Epithelial cell of prostate (primary cell): Measurements from ENCODE around the gene AKNA.

Experiments
- DNase-seq: peaks from one replicate; pipeline ENCODE4 v3.0.0-alpha.2; 2011; ENCODE audit warnings: low read depth, low spot score
- H3K27ac ChIP-seq: fragments of 450-650 bp; 2 replicates; pipeline ENCODE4 v1.5.1; 2017; ENCODE audit warnings: mild to moderate bottlenecking

The AKNA gene

DNA sequence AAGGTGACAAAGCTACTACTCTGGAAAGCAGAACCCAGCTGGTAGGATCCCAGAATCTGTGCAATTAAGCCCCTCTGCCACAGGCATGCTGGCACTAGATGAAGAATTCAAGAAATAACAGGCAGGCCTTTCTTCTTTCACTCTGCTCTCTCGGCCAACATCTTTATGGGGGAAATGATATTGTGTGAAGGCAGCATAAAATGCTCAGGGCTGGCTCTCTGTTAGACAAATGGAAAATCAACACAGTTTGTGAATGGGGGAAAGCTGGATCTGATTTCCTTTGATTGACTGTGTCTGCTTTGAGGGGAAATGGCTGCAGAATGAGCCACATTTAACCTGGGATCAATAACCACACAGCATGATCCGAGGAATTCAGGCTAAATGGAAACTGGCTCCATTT, 29.1 kb upstream of the AKNA start:
- DNase-seq: no peak
- H3K27ac ChIP-seq: no peak overlapping the region

DNA sequence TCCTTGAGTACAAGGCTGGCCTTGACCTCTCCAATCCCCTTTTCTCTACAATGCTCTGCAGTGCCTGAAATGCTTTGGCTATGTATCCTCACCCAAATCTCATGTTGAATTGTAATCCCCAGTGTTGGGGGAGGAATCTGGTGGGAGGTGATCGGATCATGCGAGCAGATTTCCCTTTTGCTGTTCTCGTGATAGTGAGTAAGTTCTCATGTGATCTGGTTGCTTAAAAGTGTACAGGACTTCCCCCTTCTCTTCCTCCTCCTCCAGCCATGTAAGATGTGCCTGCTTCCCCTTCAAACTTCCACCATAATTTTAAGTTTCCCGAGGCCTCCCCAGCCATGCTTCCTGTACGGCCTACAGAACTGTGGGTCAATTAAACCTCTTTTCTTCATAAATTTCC, 28.5 kb upstream of the AKNA start:
- no peak for DNase-seq
- no peak overlapping the region for H3K27ac ChIP-seq

DNA sequence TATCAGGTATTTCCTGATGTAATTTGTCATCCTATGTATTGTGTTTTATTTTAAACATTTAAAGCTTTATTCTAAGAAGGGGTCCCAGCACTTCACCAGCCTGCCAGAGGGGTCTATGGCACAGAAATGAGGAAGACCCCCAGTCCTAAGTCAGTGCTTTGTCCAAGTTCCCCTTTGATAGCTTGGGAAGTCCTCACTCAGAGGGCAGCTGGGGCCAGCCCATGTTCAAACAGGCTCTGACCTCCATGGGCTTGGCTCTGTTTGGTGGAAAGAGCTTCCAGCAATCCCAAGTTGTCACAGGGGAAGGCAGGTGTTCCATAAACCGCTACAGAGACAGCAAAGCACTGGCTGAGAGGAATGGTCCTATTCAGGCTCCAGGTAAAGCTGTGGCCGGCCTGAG, 26.6 kb upstream of the AKNA start:
- H3K27ac ChIP-seq: no peak overlapping the region
- no peak for DNase-seq

DNA sequence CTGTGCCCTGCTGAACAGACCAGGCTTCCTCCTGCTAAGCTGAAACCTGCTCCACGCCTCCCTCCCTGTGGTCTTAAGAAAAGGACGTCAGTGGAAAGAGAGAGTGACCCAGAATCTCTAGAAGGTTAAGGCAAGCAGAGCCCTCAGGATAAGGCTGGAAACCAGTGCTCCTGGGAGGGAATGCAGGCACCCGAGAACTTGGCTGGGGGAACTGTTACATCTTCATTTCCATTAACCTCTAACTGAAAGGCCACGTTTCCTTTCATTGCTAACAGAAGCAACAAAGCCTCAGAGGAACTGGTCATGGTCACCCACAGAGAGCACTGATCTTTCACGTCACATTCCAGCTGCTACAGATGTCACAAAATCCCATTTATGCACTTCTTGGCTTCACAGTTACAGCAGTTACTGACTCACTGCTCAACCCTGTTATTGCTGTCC, 26.1 kb upstream of the AKNA start:
- DNase-seq: no peak
- no peak overlapping the region for H3K27ac ChIP-seq

DNA sequence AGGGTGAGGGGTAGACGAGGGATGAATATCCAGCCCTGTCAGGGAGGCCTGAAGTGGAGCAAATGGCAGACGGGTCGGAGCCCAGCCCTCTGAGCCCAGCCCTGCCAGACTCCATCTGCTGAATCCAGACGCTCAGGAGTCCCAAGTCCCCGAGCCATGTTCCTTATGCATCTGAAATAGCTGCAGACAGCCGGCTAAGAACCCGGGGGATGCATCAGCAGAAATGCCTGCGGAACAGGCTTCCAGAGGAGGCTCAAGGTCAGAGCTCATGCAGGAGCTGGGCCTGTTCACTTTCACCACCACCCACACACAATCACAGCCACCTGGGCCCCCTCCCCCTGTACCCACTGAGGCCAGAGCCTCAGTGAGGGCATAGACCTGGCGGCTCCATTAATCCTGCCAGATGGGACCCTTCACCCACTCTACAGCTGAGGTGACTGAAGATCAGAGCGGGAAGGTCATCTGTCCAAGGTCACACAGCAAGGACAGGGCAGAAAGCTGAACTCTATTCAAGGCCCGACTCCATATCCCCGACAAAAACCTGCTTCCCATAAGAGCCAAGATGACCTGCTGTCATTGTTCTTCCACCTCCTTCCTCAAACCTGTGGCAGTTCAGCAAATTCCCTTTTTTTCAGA, 24.4 kb upstream of the AKNA start:
- no peak for DNase-seq
- H3K27ac ChIP-seq: no peak overlapping the region

DNA sequence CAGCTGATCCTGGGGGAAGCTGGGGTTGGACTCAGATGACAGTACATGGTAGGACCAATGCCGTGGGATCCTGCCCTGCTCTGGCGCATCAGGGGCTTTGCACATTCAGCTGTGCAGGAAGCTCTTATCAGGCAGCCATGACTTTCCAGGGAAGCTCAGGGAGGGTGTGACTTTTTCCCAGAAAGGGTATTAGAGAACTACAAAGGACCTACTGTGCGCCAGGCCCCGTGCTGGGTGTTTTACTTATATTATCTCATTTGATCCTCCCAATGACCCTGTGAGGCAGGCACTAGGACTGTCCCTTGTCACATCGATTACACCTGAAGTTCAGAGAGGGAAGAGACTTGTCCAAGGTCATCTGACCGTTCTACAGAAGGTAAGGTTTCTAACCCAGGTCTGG, 23.7 kb upstream of the AKNA start:
- peak overlapping the region; percentile 22 for H3K27ac ChIP-seq
- no peak for DNase-seq

DNA sequence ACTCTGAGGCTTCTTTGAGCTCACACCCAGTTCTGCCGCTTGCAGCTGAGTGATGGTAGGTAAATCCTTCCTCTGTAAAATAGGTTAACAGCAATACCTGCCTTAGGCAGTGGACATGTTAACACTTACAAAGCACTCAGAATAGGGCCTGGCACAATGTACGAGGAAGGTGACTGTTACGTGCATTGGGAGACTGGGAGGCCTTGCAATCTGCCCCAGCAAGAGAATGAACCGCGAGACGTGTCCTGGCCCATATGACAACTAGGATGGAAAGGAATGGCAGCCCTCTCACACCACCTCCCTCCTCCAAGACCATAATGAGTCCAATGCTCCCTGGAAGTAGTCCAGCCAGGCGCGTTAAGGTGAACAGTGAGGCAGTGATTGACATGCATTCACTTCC, 23.1 kb upstream of the AKNA start:
- DNase-seq: peak; percentile 80
- peak overlapping the region; percentile 22 for H3K27ac ChIP-seq

DNA sequence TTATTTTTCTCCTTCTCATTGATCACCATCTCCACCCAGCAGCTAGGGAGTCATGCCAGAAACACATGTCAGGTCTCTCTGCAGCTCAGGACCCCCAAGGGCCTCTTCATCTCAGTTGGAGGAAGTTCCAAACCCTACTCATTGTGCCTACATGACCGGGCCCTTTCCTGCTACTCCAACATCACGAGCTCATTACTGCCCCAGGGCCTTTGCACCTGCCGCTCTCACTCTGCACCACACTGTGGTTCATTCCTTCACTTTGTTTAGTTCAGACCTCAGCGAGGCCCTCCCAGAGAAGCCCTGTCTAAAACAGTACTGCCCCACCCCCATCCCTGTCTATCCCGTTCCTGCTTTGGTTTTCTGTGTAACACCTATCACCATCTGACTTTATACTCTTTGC, 22.1 kb upstream of the AKNA start:
- no peak for DNase-seq
- H3K27ac ChIP-seq: no peak overlapping the region

DNA sequence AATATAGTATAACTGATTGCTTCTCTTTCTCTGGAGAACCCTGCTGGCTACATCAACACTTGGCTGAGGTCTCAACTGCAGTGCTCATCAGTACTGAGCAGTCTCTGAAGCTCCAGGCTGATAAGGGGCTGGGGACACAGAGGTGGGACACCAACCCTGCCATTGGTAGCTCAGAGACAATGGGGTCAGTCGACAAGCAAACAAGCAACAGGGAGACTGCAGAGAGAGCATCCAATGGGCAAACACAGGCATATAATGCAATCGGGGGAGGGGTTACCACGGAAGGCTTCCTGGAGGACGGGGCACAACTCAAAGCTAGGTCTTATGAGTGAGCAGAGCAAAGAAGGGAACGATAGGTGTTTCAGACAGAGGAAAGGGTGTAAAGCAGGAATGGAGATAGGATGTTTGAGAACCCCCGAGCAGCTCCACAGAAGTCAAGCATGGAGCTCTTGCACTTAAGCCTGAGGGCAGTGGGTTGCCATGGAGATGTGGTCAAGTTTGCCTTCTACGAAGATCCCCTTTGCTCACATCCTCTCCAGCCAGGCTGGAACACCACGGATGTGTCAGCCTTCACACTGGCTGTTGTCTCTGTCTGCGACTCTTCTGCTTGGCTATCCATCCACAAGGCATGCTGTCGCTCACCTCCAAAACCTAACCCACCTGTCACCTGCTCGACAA, 21.5 kb upstream of the AKNA start:
- H3K27ac ChIP-seq: no peak overlapping the region
- no peak for DNase-seq

DNA sequence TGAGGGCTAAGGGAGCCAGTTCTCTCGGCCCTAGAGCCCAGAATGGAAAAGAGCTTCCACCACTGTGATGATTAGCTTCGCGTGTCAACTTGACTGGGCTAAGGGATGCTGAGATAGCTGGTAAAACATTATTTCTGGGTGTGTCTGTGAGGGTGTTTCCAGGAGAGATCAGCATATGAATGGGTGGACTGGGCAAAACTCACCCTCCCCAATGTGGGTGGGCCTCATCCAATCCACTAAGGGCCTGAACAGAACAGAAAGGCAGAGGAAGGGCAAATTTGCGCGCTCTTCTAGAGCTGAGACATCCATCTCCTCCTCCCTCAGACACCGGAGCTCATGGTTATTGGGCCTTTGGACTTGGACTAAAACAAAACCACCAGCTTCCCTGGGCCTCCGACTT, 20.9 kb upstream of the AKNA start:
- H3K27ac ChIP-seq: no peak overlapping the region
- DNase-seq: no peak

DNA sequence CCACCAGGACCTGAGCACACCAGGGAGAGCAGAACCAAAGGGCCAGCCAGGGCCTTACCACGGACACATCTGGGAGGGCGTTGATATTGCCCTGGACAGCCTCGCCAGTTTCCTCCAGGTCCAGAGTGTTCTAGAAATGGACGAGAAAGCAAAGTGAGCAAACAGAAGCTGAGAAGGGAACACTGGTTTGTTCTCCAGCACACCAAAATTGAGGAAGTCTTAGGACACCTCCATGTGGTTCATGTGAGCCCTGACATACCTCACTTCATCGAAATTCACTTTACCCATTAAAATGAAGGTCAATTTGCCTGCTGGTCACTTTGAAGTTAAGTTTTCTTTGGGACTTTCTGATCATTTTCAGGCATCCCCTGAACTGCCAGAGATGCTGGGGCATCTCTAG, 20.1 kb upstream of the AKNA start:
- no peak for DNase-seq
- H3K27ac ChIP-seq: no peak overlapping the region

DNA sequence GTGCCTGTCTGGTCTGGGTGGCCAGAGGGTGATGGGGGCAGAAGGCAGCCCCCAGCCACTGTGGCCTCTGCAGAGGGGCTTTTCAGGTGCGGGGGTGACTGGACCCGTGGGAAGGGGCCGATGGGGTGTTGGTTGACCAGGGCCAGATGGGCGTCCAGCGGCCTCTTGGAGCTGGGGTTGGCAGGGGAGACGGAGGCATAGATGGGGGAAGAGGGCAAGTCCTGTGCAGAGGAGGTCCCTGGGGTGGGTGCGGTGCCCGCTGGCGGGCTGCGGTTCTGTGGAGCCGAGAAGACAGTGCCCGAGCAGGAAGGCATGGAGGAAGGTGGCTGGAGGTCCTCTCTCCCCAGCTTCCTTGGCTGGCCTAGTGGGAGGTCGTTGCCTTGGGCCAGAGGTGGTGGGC, 18.7 kb upstream of the AKNA start:
- no peak for DNase-seq
- no peak overlapping the region for H3K27ac ChIP-seq

DNA sequence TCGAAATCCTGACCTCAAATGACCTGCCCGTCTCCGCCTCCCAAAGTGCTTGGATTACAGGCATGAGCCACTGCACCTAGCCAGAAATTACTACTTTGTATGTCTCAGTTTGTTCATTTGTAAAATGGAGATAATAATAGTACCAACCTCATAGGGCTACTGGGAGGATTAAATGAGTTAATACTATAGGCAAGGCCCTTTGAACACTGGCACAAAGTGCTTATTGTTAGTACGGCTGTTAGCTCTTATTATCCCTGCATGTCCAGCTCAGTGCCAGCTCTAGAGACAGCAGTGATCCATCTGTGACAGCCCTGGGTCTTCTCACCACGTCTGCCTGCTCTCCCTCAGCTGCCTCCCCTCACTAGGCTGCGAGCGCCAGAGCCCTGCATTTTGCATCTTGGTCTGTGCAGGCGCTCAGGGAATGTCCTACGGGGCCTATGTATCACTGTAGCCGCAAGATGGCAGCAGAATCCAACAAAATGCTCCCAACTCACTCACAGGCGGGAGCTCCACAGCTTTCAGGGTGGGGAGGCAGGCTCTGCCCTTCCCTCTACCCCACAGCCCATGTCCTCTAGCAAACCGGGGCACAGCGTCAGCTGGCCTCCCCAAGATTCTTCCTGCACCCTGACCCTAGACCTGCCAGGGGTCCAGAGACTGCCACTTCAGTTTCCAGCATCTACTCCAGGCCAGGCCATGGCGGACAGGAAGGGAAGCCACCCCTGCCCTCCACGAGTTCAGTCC, 17.7 kb upstream of the AKNA start:
- H3K27ac ChIP-seq: no peak overlapping the region

DNA sequence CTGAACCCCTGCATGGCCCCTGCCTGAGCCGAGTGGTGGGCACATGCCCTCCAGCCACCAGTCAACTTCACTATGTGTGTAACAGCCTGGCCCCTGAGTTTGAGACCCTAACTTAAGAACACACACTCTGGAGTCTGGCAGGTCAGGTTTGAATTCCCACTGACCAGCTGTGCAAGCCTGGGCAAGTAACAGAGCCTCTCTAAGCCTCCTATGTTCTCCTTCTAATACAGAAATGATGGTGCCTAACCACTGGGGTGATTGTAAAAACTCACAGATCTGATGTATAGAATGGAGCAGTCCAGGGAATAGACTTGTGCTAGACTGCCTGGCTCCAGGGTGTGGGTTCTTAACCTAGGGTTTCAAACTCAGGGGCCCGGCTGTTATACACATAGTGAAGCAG, 16.7 kb upstream of the AKNA start:
- no peak for DNase-seq
- H3K27ac ChIP-seq: peak overlapping the region; percentile 40

More for the DNA sequence above, 17.7 kb upstream of the AKNA start:
- no peak for DNase-seq

DNA sequence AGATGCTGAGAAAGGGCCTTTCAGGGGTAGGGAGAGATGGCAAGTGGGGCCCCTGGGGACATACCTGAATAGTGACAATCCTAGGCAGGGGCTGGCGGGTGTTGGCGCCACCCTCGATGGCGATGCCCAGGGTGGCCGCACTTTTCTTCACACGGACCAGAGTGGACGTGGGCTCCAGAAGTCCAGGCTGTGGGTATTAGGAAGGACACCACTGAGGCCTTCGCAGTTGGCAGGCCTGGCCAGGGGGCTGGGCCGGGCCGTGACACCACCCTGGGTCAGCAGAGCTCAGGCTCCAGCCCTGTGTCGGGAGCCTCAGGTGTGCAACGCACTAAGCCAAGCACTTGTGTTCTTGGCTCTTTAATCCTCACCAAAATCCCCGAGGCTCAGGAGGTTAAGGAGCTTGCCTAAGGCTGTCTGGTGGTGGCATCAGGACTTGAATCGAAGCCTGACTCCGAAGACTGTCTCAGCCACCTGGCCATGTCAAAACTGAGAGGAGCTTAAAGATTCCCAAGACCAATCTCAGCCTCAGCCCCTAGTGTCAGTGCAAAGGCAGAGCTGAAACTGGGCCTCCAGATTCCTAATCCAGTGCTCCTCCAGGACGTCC, 15.5 kb upstream of the AKNA start:
- DNase-seq: no peak
- H3K27ac ChIP-seq: no peak overlapping the region

DNA sequence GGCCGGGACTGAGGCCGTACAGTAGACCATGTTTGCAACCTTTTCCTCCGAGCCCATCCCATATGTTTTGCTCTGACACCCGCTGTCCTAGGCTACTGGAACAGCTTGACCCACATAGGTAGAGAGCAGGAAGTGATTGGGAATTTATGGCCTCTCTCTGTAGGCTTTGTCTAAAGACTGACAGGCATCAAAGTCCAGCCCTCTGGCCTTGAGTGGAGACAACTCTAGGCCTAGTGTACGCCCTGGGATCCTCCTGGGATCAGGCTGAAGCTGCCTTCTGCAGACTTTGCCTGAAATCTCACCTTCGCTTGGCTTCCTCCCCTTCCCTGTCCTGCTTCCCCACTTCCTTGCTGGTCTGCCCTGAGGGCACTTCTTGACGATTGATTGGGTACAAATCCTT, 13.6 kb upstream of the AKNA start:
- H3K27ac ChIP-seq: no peak overlapping the region
- DNase-seq: no peak

DNA sequence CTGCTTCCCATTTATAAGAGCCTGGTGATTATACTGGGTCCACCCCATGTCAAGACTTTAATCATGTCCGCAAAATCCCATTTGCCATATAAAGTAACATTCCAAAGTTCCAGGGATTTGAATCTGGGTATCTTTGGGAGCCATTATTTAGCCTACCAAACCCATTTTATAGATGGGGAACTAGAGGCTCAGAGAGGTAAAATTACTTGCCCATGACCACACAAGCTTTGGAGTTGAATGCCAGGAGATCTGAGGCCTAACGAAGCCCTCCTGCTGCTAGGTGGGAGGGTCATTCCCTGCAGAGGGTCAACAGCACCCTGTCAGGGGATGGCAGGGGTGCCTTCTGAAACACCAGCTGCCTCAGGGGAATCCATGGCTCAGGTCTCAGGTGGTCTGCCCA, 13.0 kb upstream of the AKNA start:
- no peak for DNase-seq
- no peak overlapping the region for H3K27ac ChIP-seq

DNA sequence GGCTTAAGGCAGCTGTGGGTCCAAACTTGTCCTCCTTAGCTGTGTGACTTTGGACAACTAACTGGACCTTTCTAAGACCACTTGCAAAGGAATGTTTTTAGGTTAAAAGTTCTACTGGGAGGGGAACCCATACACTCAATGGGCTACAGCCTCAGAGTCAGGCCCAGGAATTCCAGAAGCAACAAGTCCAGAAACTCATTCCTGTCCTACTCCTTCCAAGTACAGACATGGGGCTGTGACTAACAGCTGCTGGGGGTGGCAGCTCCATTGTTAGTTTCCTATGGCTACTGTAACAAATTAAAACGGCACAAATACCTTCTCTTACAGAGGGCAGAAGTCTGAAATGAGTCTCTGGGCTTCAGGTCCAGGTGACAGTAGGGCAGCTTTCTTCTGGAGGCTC, 12.4 kb upstream of the AKNA start:
- H3K27ac ChIP-seq: peak overlapping the region; percentile 18
- DNase-seq: no peak

DNA sequence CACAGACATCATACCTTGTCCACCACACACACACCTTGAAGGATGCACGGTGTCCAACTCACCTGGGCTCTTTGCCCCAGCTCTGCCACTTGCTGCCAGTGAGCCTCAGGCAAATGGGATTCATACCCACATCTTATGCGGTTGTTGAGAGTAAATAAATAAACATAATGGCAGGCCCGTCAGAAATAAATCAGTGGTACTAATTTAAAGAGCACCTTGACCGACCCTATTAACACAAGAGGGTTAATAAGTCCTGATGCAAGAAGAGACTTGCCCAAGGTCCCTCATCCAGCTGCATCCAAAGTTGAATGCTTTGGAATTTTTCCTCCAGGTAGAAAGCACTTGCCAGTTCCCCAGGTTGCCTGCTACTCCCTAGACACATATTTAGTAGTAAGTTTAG, 11.6 kb upstream of the AKNA start:
- peak overlapping the region; percentile 18 for H3K27ac ChIP-seq
- DNase-seq: no peak

DNA sequence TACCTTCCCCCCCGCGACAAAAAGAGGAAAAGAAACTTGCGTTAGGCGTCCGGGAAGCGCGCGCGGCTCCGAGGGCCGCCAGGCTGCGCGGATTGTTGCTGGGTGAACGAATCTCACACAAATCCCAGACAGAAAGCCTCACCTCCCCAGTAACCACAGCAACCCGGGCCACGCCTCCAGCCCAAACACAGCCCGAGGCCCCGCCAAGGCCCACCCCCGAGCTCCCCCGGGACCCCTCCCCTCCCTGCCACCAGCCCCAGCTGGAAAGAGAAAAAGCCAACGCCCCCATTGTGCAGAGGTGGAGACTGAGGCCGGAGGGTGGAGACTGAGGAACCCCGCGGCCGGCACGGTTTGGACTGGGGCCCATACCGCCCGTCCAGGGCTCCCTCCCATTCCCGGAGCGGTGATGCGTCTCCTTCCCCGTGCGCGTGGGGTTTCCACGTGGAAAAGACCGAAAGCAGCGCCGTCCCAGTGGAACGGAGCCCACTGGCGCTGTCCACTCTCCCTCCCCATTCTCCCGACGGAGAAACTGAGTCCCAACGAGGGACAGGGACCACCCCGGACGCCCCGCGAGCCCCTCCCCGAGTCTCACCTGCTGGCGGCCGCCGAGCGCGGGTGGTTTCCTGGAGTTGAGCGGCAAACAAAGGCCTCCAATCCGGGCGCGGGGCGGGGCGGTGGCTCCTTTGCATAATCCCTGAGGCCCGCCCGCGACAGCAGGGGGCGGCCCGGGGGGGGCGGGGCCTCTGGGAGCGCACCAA, 10.2 kb upstream of the AKNA start:
- H3K27ac ChIP-seq: no peak overlapping the region
- DNase-seq: no peak
